H7 (cell line): ENCODE data around the gene GRK4. TPM values are rescaled to one million over a fixed set of nuclear protein-coding genes. Genes with fewer than 3 reads are reported as not detected.
"Not testable (repeated sequence)": the region's sequence is repeated elsewhere in the genome, so short reads cannot be mapped to it uniquely, and the experiment has no call there.

ENCODE experiments used
- DNase-seq: peaks from one replicate; pipeline ENCODE4 v3.0.0; 2012
- H3K27me3 ChIP-seq: 2 replicates; pipeline ENCODE4 v1.6.0; 2011; ENCODE audit warnings: mild to moderate bottlenecking, low read length; ENCODE audit not compliant: control insufficient read depth, insufficient read depth
- H3K36me3 ChIP-seq: replicated peaks from 2 replicates; pipeline ENCODE4 v1.5.1; 2011; ENCODE audit warnings: low read length; ENCODE audit not compliant: control insufficient read depth, insufficient read depth
- H3K4me3 ChIP-seq: 2 replicates; pipeline ENCODE4 v1.5.1; 2011; ENCODE audit warnings: low read depth, mild to moderate bottlenecking, control low read depth, low read length, moderate library complexity; ENCODE audit not compliant: insufficient read depth
- total RNA-seq: library from RNA; depleted of rRNA; stranded (reverse); fragments of >200 nt; shearing (Covaris generic); gene quantifications from 2 replicates; pipeline ENCODE4 v1.2.3, GENCODE V29; 2014

GRK4 gene
- total RNA-seq, 1 experiment from 2014 or later = 0.48 TPM

DNA sequence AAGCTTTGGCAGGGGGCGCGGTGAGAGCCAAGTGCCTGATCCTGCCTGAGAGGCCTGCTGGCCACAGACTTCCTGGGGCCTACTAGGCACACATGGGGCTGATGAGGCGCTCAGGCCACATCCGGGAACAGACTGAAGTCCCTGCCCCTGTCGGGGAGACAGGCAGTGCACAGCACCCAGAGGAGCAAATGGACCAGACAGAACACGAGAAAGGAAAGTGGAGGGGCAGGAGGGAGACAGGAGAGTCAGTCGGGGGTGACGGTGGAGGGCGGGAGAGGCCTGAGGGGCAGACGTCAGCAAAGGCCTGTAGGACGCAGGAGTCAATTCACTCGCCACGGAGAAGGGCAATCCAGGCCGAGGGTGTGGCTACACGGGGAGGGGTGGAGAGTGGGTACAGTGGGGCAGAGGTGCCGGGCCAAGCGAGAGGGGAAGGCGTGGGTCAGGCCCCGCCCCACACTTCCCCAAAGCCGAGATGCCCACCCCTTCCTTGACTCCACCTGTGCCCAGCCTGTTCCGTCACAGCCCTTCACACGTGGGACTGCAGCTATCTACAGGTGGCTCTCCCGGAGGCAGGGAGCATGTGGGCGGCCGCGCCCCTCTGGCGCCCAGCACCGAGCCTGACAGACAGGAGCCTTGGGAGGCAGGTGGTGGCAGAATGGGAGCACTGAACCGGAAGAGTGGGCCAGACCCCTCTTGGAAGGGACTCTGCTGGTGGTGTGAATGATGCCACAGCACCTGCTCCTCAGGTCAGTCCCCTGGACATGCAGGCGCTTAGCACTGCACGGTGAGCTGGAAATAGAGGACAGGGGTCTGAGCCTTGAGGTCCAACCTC, 20.6 kb upstream of the GRK4 start:
- Histone ChIP-seq H3K36me3 (peaks cover 53% of the 10 kb centered on the region), H3K4me3 (no peak overlapping the region), H3K27me3 (no peaks in the 10 kb centered on the region)
- peak; percentile 59 for DNase-seq

DNA sequence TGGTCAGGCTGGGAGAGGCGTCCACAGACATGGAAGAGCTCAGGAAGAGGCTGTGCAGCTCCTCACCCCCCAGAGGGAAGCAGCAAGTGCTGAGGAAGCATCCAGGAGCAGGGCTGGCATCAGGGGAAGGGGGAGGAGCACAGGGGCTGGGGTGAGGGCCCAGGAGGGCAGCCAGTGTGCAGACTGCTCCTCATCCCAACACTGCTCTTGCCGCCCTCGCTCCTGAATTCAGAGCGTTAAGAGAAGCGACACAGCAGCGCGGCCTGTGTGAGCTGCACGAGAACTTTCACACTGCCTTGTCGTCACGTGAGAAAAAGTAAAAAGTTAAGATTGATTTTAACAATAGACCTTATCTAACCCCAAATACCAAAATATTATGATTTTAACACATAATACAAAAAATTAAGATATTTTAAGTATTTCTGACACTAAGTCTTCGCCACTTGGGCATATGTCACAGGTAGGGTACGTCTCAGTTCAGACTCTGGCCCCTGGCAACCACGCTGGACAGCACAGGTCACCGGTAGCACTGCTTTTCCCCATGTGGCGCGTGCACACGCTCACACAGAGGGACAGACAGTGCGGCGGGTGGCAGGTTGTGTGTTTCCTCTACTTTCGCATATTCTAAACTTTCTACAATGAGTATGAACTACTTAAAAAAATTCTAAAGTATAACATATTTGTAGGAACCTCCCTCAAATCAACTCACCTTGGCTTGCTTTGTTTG, 19.8 kb upstream of the GRK4 start:
- no peaks in the 10 kb centered on the region for H3K27me3 ChIP-seq
- peaks cover 56% of the 10 kb centered on the region for H3K36me3 ChIP-seq
- peak; percentile 40 for DNase-seq
- no peak overlapping the region for H3K4me3 ChIP-seq

GRCh38 chr4:2944091-2944482, 19.3 kb upstream of the GRK4 start:
- H3K36me3 ChIP-seq = peaks cover 55% of the 10 kb centered on the region
- H3K4me3 ChIP-seq = no peak overlapping the region
- peak; percentile 29 for DNase-seq
- H3K27me3 ChIP-seq = no peaks in the 10 kb centered on the region

GRCh38 chr4:2944586-2945526, 18.5 kb upstream of the GRK4 start:
- Histone ChIP-seq H3K27me3 (no peaks in the 10 kb centered on the region), H3K36me3 (peaks cover 53% of the 10 kb centered on the region), H3K4me3 (no peak overlapping the region)
- peak; percentile 28 for DNase-seq

GRCh38 chr4:2945619-2946604, 17.5 kb upstream of the GRK4 start:
- not testable (repeated sequence) for H3K4me3 ChIP-seq, DNase-seq, H3K27me3 ChIP-seq
- peaks cover 51% of the 10 kb centered on the region for H3K36me3 ChIP-seq

DNA sequence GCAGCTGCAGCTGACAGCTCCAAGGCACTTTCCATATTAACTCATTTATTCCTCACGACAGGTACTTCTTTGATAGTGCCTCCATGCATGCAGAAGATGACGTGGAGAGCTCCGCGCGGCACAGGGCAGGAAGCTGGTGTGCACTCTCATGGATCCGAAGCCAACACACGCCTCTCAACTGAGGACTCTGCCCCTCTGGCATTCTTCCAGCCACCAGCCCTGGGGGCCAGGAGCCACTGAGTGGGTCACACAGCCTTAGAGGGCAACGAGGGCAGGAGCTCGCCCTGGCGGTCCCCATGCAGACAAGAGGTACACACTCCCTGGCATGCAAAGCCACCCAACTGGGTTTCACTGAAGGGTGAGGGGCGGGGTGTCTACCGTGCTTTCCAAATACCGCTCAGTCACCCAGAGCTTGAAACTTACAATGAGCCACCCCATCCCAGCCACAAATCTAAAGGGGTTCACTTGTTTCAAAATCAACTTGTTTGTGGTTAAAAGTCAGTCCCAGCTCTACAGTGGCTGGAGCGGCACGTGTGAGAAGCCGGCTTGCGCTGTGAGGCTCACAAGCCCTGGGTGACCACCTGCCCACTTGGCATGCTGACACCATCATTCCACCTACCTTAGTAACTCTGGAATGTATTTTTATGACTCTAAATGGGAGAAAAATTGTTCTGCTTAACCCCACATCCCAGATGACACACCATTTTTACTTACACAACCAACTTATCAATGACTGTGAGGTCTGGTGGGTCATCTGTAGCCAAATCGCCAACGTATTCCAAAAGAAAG, 16.4 kb upstream of the GRK4 start:
- peaks cover 54% of the 10 kb centered on the region for H3K36me3 ChIP-seq
- DNase-seq = peak; percentile 21

GRCh38 chr4:2947926-2948325, 15.4 kb upstream of the GRK4 start:
- Histone ChIP-seq H3K36me3 (peaks cover 55% of the 10 kb centered on the region), H3K27me3 (no peaks in the 10 kb centered on the region), H3K4me3 (no peak overlapping the region)
- DNase-seq = no peak

More for the DNA sequence above, 16.4 kb upstream of the GRK4 start:
- Histone ChIP-seq H3K27me3 (no peaks in the 10 kb centered on the region), H3K4me3 (no peak overlapping the region)

- peak; percentile 61 for DNase-seq
- no peak overlapping the region for H3K4me3 ChIP-seq
- H3K36me3 ChIP-seq = peaks cover 59% of the 10 kb centered on the region
- H3K27me3 ChIP-seq = no peaks in the 10 kb centered on the region
Measured at GRCh38 chr4:2948895-2949781, 14.2 kb upstream of the GRK4 start.

GRCh38 chr4:2949782-2950125, 13.6 kb upstream of the GRK4 start:
- Histone ChIP-seq H3K36me3 (peaks cover 62% of the 10 kb centered on the region), H3K27me3 (no peaks in the 10 kb centered on the region), H3K4me3 (no peak overlapping the region)
- no peak for DNase-seq

GRCh38 chr4:2950221-2950989, 13.0 kb upstream of the GRK4 start:
- Histone ChIP-seq H3K27me3 (no peaks in the 10 kb centered on the region), H3K36me3 (peaks cover 61% of the 10 kb centered on the region), H3K4me3 (no peak overlapping the region)
- DNase-seq = no peak

DNA sequence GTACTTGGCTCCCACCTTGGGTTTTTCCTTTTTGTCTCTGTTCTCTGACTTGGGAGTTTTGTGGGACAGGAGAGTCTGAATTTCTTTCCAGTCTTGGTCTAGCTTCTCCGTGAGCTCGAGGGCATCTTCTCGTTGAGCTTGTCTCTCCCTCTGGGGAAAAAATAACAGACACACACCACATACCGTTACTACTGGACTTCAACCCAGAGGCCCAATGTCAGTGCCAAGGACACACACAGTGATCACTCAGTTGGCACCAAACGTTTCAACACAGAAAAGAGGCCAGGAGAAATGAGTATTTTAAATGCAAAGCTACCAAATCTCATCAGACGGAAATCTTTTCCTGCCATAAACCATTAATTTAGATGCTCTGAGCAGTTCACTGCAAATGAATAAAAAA, 9.9 kb upstream of the GRK4 start:
- Histone ChIP-seq H3K4me3 (no peak overlapping the region), H3K27me3 (no peaks in the 10 kb centered on the region), H3K36me3 (peaks cover 54% of the 10 kb centered on the region)
- DNase-seq = no peak
